Mesendoderm (in vitro differentiated cells): Measurements from ENCODE around the gene RNF214.

Experiments
- DNase-seq: peaks from one replicate; pipeline ENCODE4 v3.0.0; 2013
- H2AK5ac ChIP-seq: 2 replicates; pipeline ENCODE4 v1.6.1; 2013; ENCODE audit warnings: low read length, inconsistent platforms
- H2BK120ac ChIP-seq: 2 replicates; pipeline ENCODE4 v1.6.1; 2013; ENCODE audit warnings: low read depth, mild to moderate bottlenecking, low read length, moderate library complexity, mixed read lengths
- H2BK15ac ChIP-seq: replicated peaks from 2 replicates; pipeline ENCODE4 v1.6.1; 2013; ENCODE audit warnings: low read depth, mild to moderate bottlenecking, moderate library complexity
- H2BK5ac ChIP-seq: 2 replicates; pipeline ENCODE4 v1.6.1; 2013; ENCODE audit warnings: low read length, inconsistent platforms
- H3K18ac ChIP-seq: 2 replicates; pipeline ENCODE4 v1.6.1; 2013; ENCODE audit warnings: mild to moderate bottlenecking, low read length, mixed read lengths
- H3K23ac ChIP-seq: one replicate; pipeline ENCODE4 v1.6.1; 2013; ENCODE audit warnings: low read length
- H3K27ac ChIP-seq: 2 replicates; pipeline ENCODE4 v1.5.1; 2013; ENCODE audit warnings: low read depth, mild to moderate bottlenecking, inconsistent platforms, low read length, moderate library complexity
- H3K27me3 ChIP-seq: 2 replicates; pipeline ENCODE4 v1.6.1; 2013; ENCODE audit warnings: low read length, control low read depth, mild to moderate bottlenecking, inconsistent platforms; ENCODE audit not compliant: insufficient read depth, poor library complexity
- H3K36me3 ChIP-seq: 2 replicates; pipeline ENCODE4 v1.6.1; 2013; ENCODE audit warnings: low read length, inconsistent platforms; ENCODE audit not compliant: control insufficient read depth, insufficient read depth
- H3K4ac ChIP-seq: one replicate; pipeline ENCODE4 v1.6.1; 2013; ENCODE audit warnings: low read depth, mild to moderate bottlenecking, low read length, moderate library complexity
- H3K4me1 ChIP-seq: 2 replicates; pipeline ENCODE4 v1.6.1; 2013; ENCODE audit warnings: low read depth, low read length, inconsistent platforms; ENCODE audit not compliant: control insufficient read depth
- H3K4me2 ChIP-seq: 2 replicates; pipeline ENCODE4 v1.6.1; 2013; ENCODE audit warnings: low read length
- H3K4me3 ChIP-seq: 2 replicates; pipeline ENCODE4 v1.5.1; 2013; ENCODE audit warnings: mild to moderate bottlenecking, low read length
- H3K56ac ChIP-seq: one replicate; pipeline ENCODE4 v1.6.1; 2013; ENCODE audit warnings: low read length
- H3K79me1 ChIP-seq: 2 replicates; pipeline ENCODE4 v1.6.1; 2013; ENCODE audit warnings: low read length, inconsistent platforms
- H3K79me2 ChIP-seq: 2 replicates; pipeline ENCODE4 v1.6.1; 2013; ENCODE audit warnings: mild to moderate bottlenecking, low read length; ENCODE audit not compliant: control insufficient read depth, insufficient read depth
- H3K9ac ChIP-seq: 2 replicates; pipeline ENCODE4 v1.6.1; 2013; ENCODE audit warnings: low read length, inconsistent platforms
- H4K5ac ChIP-seq: one replicate; pipeline ENCODE4 v1.6.1; 2013; ENCODE audit warnings: low read length
- H4K8ac ChIP-seq: one replicate; pipeline ENCODE4 v1.6.1; 2013; ENCODE audit warnings: low read depth, mild to moderate bottlenecking, control low read depth, low read length, moderate library complexity
- WGBS: extraction: QIAGEN DNeasy Blood & Tissue Kit; methylation state at CpG from one replicate; pipeline ENCODE4 v1.1.7; 2013; ENCODE audit warnings: low lambda C conversion rate, missing lambda C conversion rate; ENCODE audit not compliant: insufficient coverage; ENCODE audit errors: extremely low coverage; 5-methylcytosine and 5-hydroxymethylcytosine counted together

The RNF214 gene

GRCh38 chr11:117302228-117302627 is 69.8 kb downstream of the RNF214 start:
- Histone ChIP-seq H4K8ac (no peak overlapping the region), H3K56ac (no peak overlapping the region), H2BK120ac (no peak overlapping the region), H3K36me3 (no peaks in the 10 kb centered on the region), H3K23ac (no peak overlapping the region), H3K79me1 (no peaks in the 10 kb centered on the region), H2BK5ac (no peak overlapping the region), H3K9ac (no peak overlapping the region), H3K4me3 (no peak overlapping the region), H4K5ac (no peak overlapping the region), H2AK5ac (no peak overlapping the region), H3K79me2 (no peaks in the 10 kb centered on the region), H3K4ac (no peak overlapping the region), H3K27me3 (no peaks in the 10 kb centered on the region), H3K27ac (no peak overlapping the region), H3K18ac (no peak overlapping the region), H2BK15ac (no peak overlapping the region), H3K4me2 (no peak overlapping the region), H3K4me1 (peaks cover 19% of the 10 kb centered on the region)
- WGBS: no CpG with 5 or more reads among the region's 7 CpGs
- no peak for DNase-seq

- Histone ChIP-seq H3K27me3 (no peaks in the 10 kb centered on the region), H3K27ac (no peak overlapping the region), H2BK15ac (no peak overlapping the region), H3K23ac (no peak overlapping the region), H2AK5ac (no peak overlapping the region), H3K79me2 (no peaks in the 10 kb centered on the region), H3K4ac (no peak overlapping the region), H3K56ac (no peak overlapping the region), H2BK120ac (no peak overlapping the region), H3K36me3 (no peaks in the 10 kb centered on the region), H4K8ac (no peak overlapping the region), H3K4me2 (no peak overlapping the region), H3K18ac (no peak overlapping the region), H3K4me3 (no peak overlapping the region), H3K9ac (no peak overlapping the region), H2BK5ac (no peak overlapping the region), H4K5ac (no peak overlapping the region), H3K4me1 (peaks cover 19% of the 10 kb centered on the region), H3K79me1 (no peaks in the 10 kb centered on the region)
- no CpG with 5 or more reads among the region's 4 CpGs for WGBS
- DNase-seq: no peak
Observed at GRCh38 chr11:117303101-117303500, 70.6 kb downstream of the RNF214 start.

GRCh38 chr11:117303646-117304315 is 71.3 kb downstream of the RNF214 start:
- Histone ChIP-seq H3K79me1 (no peaks in the 10 kb centered on the region), H3K36me3 (no peaks in the 10 kb centered on the region), H3K56ac (no peak overlapping the region), H4K5ac (no peak overlapping the region), H3K4me2 (no peak overlapping the region), H3K9ac (no peak overlapping the region), H3K79me2 (no peaks in the 10 kb centered on the region), H2BK15ac (no peak overlapping the region), H3K27me3 (no peaks in the 10 kb centered on the region), H3K4ac (no peak overlapping the region), H3K23ac (no peak overlapping the region), H2BK120ac (no peak overlapping the region), H2AK5ac (no peak overlapping the region), H3K4me1 (peaks cover 19% of the 10 kb centered on the region), H2BK5ac (no peak overlapping the region), H3K27ac (no peak overlapping the region), H3K18ac (no peak overlapping the region), H3K4me3 (no peak overlapping the region), H4K8ac (no peak overlapping the region)
- no peak for DNase-seq
- no CpG with 5 or more reads among the region's 5 CpGs for WGBS

- no peak overlapping the region for H2BK120ac ChIP-seq
- no peak overlapping the region for H3K4ac ChIP-seq
- no peak overlapping the region for H3K9ac ChIP-seq
- no peak overlapping the region for H2BK15ac ChIP-seq
- H2AK5ac ChIP-seq: no peak overlapping the region
- no peak overlapping the region for H3K4me3 ChIP-seq
- H3K79me2 ChIP-seq: no peaks in the 10 kb centered on the region
- no CpG with 5 or more reads among the region's 3 CpGs for WGBS
- H2BK5ac ChIP-seq: no peak overlapping the region
- no peak overlapping the region for H3K27ac ChIP-seq
- H4K5ac ChIP-seq: no peak overlapping the region
- H3K79me1 ChIP-seq: no peaks in the 10 kb centered on the region
- no peak overlapping the region for H4K8ac ChIP-seq
- no peaks in the 10 kb centered on the region for H3K36me3 ChIP-seq
- no peak overlapping the region for H3K56ac ChIP-seq
- H3K4me2 ChIP-seq: no peak overlapping the region
- no peaks in the 10 kb centered on the region for H3K27me3 ChIP-seq
- H3K23ac ChIP-seq: no peak overlapping the region
- H3K18ac ChIP-seq: no peak overlapping the region
- no peak for DNase-seq
- H3K4me1 ChIP-seq: peaks cover 12% of the 10 kb centered on the region
Observed at GRCh38 chr11:117305145-117305544, 72.7 kb downstream of the RNF214 start.

- H3K79me1 ChIP-seq: no peaks in the 10 kb centered on the region
Observed at GRCh38 chr11:117309310-117309709, 76.8 kb downstream of the RNF214 start.

GRCh38 chr11:117313091-117313490 is 80.6 kb downstream of the RNF214 start:
- WGBS: no CpG with 5 or more reads among the region's 5 CpGs
- Histone ChIP-seq H2BK15ac (no peak overlapping the region), H3K9ac (no peak overlapping the region), H3K4me1 (peaks cover 8% of the 10 kb centered on the region), H3K36me3 (no peaks in the 10 kb centered on the region), H3K4me2 (no peak overlapping the region), H4K5ac (no peak overlapping the region), H3K27ac (no peak overlapping the region), H2BK120ac (no peak overlapping the region), H3K56ac (no peak overlapping the region), H2AK5ac (no peak overlapping the region), H4K8ac (no peak overlapping the region), H3K18ac (no peak overlapping the region), H3K4ac (no peak overlapping the region), H3K27me3 (no peaks in the 10 kb centered on the region), H3K79me2 (no peaks in the 10 kb centered on the region), H2BK5ac (no peak overlapping the region), H3K23ac (no peak overlapping the region), H3K4me3 (no peak overlapping the region), H3K79me1 (no peaks in the 10 kb centered on the region)
- no peak for DNase-seq

More at GRCh38 chr11:117309310-117309709, 76.8 kb downstream of the RNF214 start:
- Histone ChIP-seq H3K4me1 (peaks cover 5% of the 10 kb centered on the region), H3K9ac (no peak overlapping the region), H3K27me3 (no peaks in the 10 kb centered on the region), H2BK120ac (no peak overlapping the region), H4K8ac (no peak overlapping the region), H2BK15ac (no peak overlapping the region), H3K4me2 (no peak overlapping the region), H3K79me2 (no peaks in the 10 kb centered on the region), H3K23ac (no peak overlapping the region), H4K5ac (no peak overlapping the region), H2AK5ac (no peak overlapping the region), H3K4ac (no peak overlapping the region), H3K56ac (no peak overlapping the region), H3K4me3 (no peak overlapping the region), H3K36me3 (no peaks in the 10 kb centered on the region), H2BK5ac (no peak overlapping the region), H3K27ac (no peak overlapping the region), H3K18ac (no peak overlapping the region)
- WGBS: no CpG with 5 or more reads among the region's 7 CpGs
- DNase-seq: no peak
